ACC112 (cell line): Measurements from ENCODE around the gene ST3GAL6.

Experiments
- H2AFZ ChIP-seq: fragments of 200-600 bp; sonication (generic); one replicate; pipeline ENCODE4 v1.6.0; 2017; ENCODE audit warnings: antibody characterized with exemption, low read length; ENCODE audit not compliant: unreplicated experiment
- H3K27ac ChIP-seq: fragments of 200-600 bp; sonication (generic); 2 replicates; pipeline ENCODE4 v1.5.1; 2014; ENCODE audit warnings: low read depth, mild to moderate bottlenecking, antibody characterized with exemption, low read length, moderate library complexity
- H3K27me3 ChIP-seq: fragments of 200-600 bp; sonication (generic); 2 replicates; pipeline ENCODE4 v1.6.1; 2014; ENCODE audit warnings: mild to moderate bottlenecking, antibody characterized with exemption, low read length, moderate library complexity, mixed read lengths; ENCODE audit not compliant: insufficient read depth
- H3K36me3 ChIP-seq: fragments of 200-600 bp; sonication (generic); 2 replicates; pipeline ENCODE4 v1.6.1; 2016; ENCODE audit warnings: mild to moderate bottlenecking, antibody characterized with exemption, low read length, moderate library complexity, mixed read lengths; ENCODE audit not compliant: insufficient read depth
- H3K4me1 ChIP-seq: fragments of 200-600 bp; sonication (generic); one replicate; pipeline ENCODE4 v1.6.1; 2016; ENCODE audit warnings: low read length, mixed read lengths; ENCODE audit not compliant: insufficient read depth, unreplicated experiment, control insufficient read depth
- H3K4me3 ChIP-seq: fragments of 200-600 bp; sonication (generic); 2 replicates; pipeline ENCODE4 v1.5.1; 2014; ENCODE audit warnings: mild to moderate bottlenecking, low read depth, low read length
- H3K79me2 ChIP-seq: fragments of 200-600 bp; sonication (generic); one replicate; pipeline ENCODE4 v1.6.0; 2016; ENCODE audit warnings: low read length; ENCODE audit not compliant: control insufficient read depth, unreplicated experiment, insufficient read depth

Gene ST3GAL6

GRCh38 chr3:98759629-98760028 is 3.5 kb upstream of the ST3GAL6 start:
- Histone ChIP-seq H3K79me2 (no peaks in the 10 kb centered on the region), H3K4me1 (peaks cover 16% of the 10 kb centered on the region), H2AFZ (no peak overlapping the region), H3K4me3 (no peak overlapping the region), H3K27me3 (no peaks in the 10 kb centered on the region), H3K27ac (no peak overlapping the region), H3K36me3 (no peaks in the 10 kb centered on the region)

- H3K79me2 ChIP-seq: no peaks in the 10 kb centered on the region
- no peak overlapping the region for H3K4me3 ChIP-seq
- no peaks in the 10 kb centered on the region for H3K36me3 ChIP-seq
- no peak overlapping the region for H3K27ac ChIP-seq
- no peaks in the 10 kb centered on the region for H3K27me3 ChIP-seq
- no peak overlapping the region for H2AFZ ChIP-seq
- peaks cover 16% of the 10 kb centered on the region for H3K4me1 ChIP-seq
Measured at GRCh38 chr3:98761643-98762229, 1.4 kb upstream of the ST3GAL6 start.

GRCh38 chr3:98763819-98764418 is 779 bp downstream of the ST3GAL6 start:
- H3K4me3 ChIP-seq: no peak overlapping the region
- peaks cover 16% of the 10 kb centered on the region for H3K4me1 ChIP-seq

GRCh38 chr3:98764472-98764884 is 1.3 kb downstream of the ST3GAL6 start:
- H3K36me3 ChIP-seq: no peaks in the 10 kb centered on the region
- H3K27me3 ChIP-seq: no peaks in the 10 kb centered on the region
- H3K79me2 ChIP-seq: no peaks in the 10 kb centered on the region
- H3K4me3 ChIP-seq: no peak overlapping the region
- no peak overlapping the region for H3K27ac ChIP-seq
- H2AFZ ChIP-seq: no peak overlapping the region
- H3K4me1 ChIP-seq: peaks cover 16% of the 10 kb centered on the region

More at GRCh38 chr3:98763819-98764418, 779 bp downstream of the ST3GAL6 start:
- Histone ChIP-seq H3K27ac (no peak overlapping the region), H2AFZ (no peak overlapping the region), H3K36me3 (no peaks in the 10 kb centered on the region), H3K79me2 (no peaks in the 10 kb centered on the region), H3K27me3 (no peaks in the 10 kb centered on the region)

- no peak overlapping the region for H2AFZ ChIP-seq
- H3K27me3 ChIP-seq: no peaks in the 10 kb centered on the region
- H3K79me2 ChIP-seq: no peaks in the 10 kb centered on the region
- H3K4me1 ChIP-seq: peaks cover 16% of the 10 kb centered on the region
- no peaks in the 10 kb centered on the region for H3K36me3 ChIP-seq
- H3K27ac ChIP-seq: no peak overlapping the region
- no peak overlapping the region for H3K4me3 ChIP-seq
Measured at GRCh38 chr3:98765721-98766120, 2.6 kb downstream of the ST3GAL6 start.

- Histone ChIP-seq H3K4me1 (peaks cover 16% of the 10 kb centered on the region), H3K27me3 (no peaks in the 10 kb centered on the region), H3K27ac (no peak overlapping the region), H3K36me3 (no peaks in the 10 kb centered on the region), H3K4me3 (no peak overlapping the region), H2AFZ (no peak overlapping the region), H3K79me2 (no peaks in the 10 kb centered on the region)
Measured at GRCh38 chr3:98766924-98767323, 3.8 kb downstream of the ST3GAL6 start.

GRCh38 chr3:98768961-98769360 is 5.8 kb downstream of the ST3GAL6 start:
- H3K79me2 ChIP-seq: no peaks in the 10 kb centered on the region
- no peaks in the 10 kb centered on the region for H3K27me3 ChIP-seq
- H2AFZ ChIP-seq: no peak overlapping the region
- no peaks in the 10 kb centered on the region for H3K36me3 ChIP-seq
- no peak overlapping the region for H3K27ac ChIP-seq
- H3K4me1 ChIP-seq: peaks cover 3% of the 10 kb centered on the region
- H3K4me3 ChIP-seq: no peak overlapping the region

- no peaks in the 10 kb centered on the region for H3K36me3 ChIP-seq
- H2AFZ ChIP-seq: no peak overlapping the region
- H3K27ac ChIP-seq: no peak overlapping the region
- no peaks in the 10 kb centered on the region for H3K27me3 ChIP-seq
- H3K79me2 ChIP-seq: no peaks in the 10 kb centered on the region
- H3K4me3 ChIP-seq: no peak overlapping the region
- H3K4me1 ChIP-seq: no peaks in the 10 kb centered on the region
Measured at GRCh38 chr3:98769448-98769847, 6.3 kb downstream of the ST3GAL6 start.

- Histone ChIP-seq H3K27ac (no peak overlapping the region), H2AFZ (no peak overlapping the region), H3K79me2 (no peaks in the 10 kb centered on the region), H3K36me3 (no peaks in the 10 kb centered on the region), H3K4me1 (no peaks in the 10 kb centered on the region), H3K4me3 (no peak overlapping the region), H3K27me3 (no peaks in the 10 kb centered on the region)
Measured at GRCh38 chr3:98770261-98771039, 7.3 kb downstream of the ST3GAL6 start.

- H3K27me3 ChIP-seq: no peaks in the 10 kb centered on the region
Measured at GRCh38 chr3:98772022-98772421, 8.9 kb downstream of the ST3GAL6 start.

More at GRCh38 chr3:98772022-98772421, 8.9 kb downstream of the ST3GAL6 start:
- Histone ChIP-seq H3K4me3 (no peak overlapping the region), H2AFZ (no peak overlapping the region), H3K79me2 (no peaks in the 10 kb centered on the region), H3K27ac (no peak overlapping the region), H3K4me1 (peaks cover 2% of the 10 kb centered on the region), H3K36me3 (no peaks in the 10 kb centered on the region)
